WTC11 (cell line): ENCODE data around the gene LDAF1. TPM values are rescaled to one million over a fixed set of nuclear protein-coding genes. Genes with fewer than 3 reads are reported as not detected.

ENCODE experiments used
- ATAC-seq: fragments of 200-7000 bp; cut with Tn5 transposase; 2 replicates; pipeline ENCODE4 v1.10.0; 2021; ENCODE audit warnings: mild to moderate bottlenecking, moderate library complexity
- CTCF ChIA-PET: fragments of 300-600 bp; sonication (Branson Sonifier 250); formaldehyde crosslinking; loops from one replicate; lab custom pipeline; 2021; ENCODE audit warnings: antibody characterized with exemption; lab: Charles Lee
- POLR2A ChIA-PET: fragments of 350-600 bp; sonication (Branson Sonifier 250); formaldehyde crosslinking; loops from one replicate; lab custom pipeline; 2021; ENCODE audit warnings: antibody characterized with exemption; lab: Charles Lee
- DNase-seq: peaks from one replicate; pipeline ENCODE4 v3.0.0; 2021; ENCODE audit warnings: low spot score
- H3K27ac Mint-ChIP-seq: 2 replicates; pipeline ENCODE4 v1.8.0; 2021; ENCODE audit warnings: mixed read lengths
- H3K27me3 Mint-ChIP-seq: 2 replicates; pipeline ENCODE4 v1.8.0; 2021; ENCODE audit warnings: low read depth, mild to moderate bottlenecking, moderate library complexity, mixed read lengths
- H3K36me3 Mint-ChIP-seq: 2 replicates; pipeline ENCODE4 v1.8.0; 2021; ENCODE audit warnings: mixed read lengths
- H3K4me1 Mint-ChIP-seq: 2 replicates; pipeline ENCODE4 v1.8.0; 2022; ENCODE audit warnings: mixed read lengths
- H3K4me3 Mint-ChIP-seq: 2 replicates; pipeline ENCODE4 v1.8.0; 2021; ENCODE audit warnings: mild to moderate bottlenecking, moderate library complexity, mixed read lengths
- H3K9me3 Mint-ChIP-seq: 2 replicates; pipeline ENCODE4 v1.8.0; 2021; ENCODE audit warnings: mixed read lengths
- ATF2 ChIP-seq: sonication (generic); formaldehyde crosslinking; IDR thresholded peaks from 2 replicates; pipeline ENCODE4 v1.8.1; 2022; ENCODE audit warnings: low read depth, missing genetic modification reagents, borderline replicate concordance
- CBFB ChIP-seq: sonication (generic); formaldehyde crosslinking; IDR thresholded peaks from 2 replicates; pipeline ENCODE4 v1.8.1; 2022; ENCODE audit warnings: mild to moderate bottlenecking, low read depth, missing genetic modification reagents
- CREM ChIP-seq: sonication (generic); formaldehyde crosslinking; IDR thresholded peaks from 2 replicates; pipeline ENCODE4 v1.8.1; 2022; ENCODE audit warnings: mild to moderate bottlenecking, missing genetic modification reagents, moderate library complexity
- FOXK1 ChIP-seq: sonication (generic); formaldehyde crosslinking; IDR thresholded peaks from 2 replicates; pipeline ENCODE4 v1.8.0; 2022; ENCODE audit warnings: mild to moderate bottlenecking, moderate library complexity, missing genetic modification reagents
- GABPB1 ChIP-seq: sonication (generic); formaldehyde crosslinking; IDR thresholded peaks from 2 replicates; pipeline ENCODE4 v1.8.1; 2023; ENCODE audit warnings: mild to moderate bottlenecking, missing genetic modification reagents
- IRF2 ChIP-seq: sonication (generic); formaldehyde crosslinking; IDR thresholded peaks from 2 replicates; pipeline ENCODE4 v1.8.0; 2022; ENCODE audit warnings: low read depth, missing genetic modification reagents, borderline replicate concordance
- MXD4 ChIP-seq: fragments of 250-450 bp; sonication (Bioruptor Pico); IDR thresholded peaks from 2 replicates; pipeline ENCODE4 v1.8.0; 2021; ENCODE audit warnings: mild to moderate bottlenecking, moderate library complexity, borderline replicate concordance
- NFYB ChIP-seq: sonication (generic); formaldehyde crosslinking; conservative IDR thresholded peaks from 2 replicates; pipeline ENCODE4 v1.8.0; 2022; ENCODE audit warnings: low read depth, missing genetic modification reagents
- NR1H2 ChIP-seq: sonication (generic); formaldehyde crosslinking; IDR thresholded peaks from 2 replicates; pipeline ENCODE4 v1.9.0; 2021; ENCODE audit warnings: mild to moderate bottlenecking, moderate library complexity, missing genetic modification reagents
- PRRX2 ChIP-seq: fragments of 250-450 bp; sonication (Bioruptor Pico); IDR thresholded peaks from 2 replicates; pipeline ENCODE4 v1.8.0; 2021; ENCODE audit warnings: mild to moderate bottlenecking
- SMAD3 ChIP-seq: sonication (generic); formaldehyde crosslinking; IDR thresholded peaks from 2 replicates; pipeline ENCODE4 v1.8.0; 2022; ENCODE audit warnings: missing genetic modification reagents, mild to moderate bottlenecking, borderline replicate concordance
- USF2 ChIP-seq: sonication (generic); formaldehyde crosslinking; IDR thresholded peaks from 2 replicates; pipeline ENCODE4 v1.8.1; 2023; ENCODE audit warnings: mild to moderate bottlenecking, missing genetic modification reagents, moderate library complexity
- ZNF317 ChIP-seq: sonication (generic); formaldehyde crosslinking; IDR thresholded peaks from 2 replicates; pipeline ENCODE4 v1.8.1; 2023; ENCODE audit warnings: low read depth, mild to moderate bottlenecking, moderate library complexity, missing genetic modification reagents, borderline replicate concordance
- ZNF423 ChIP-seq: fragments of 250-450 bp; sonication (Bioruptor Pico); IDR thresholded peaks from 2 replicates; pipeline ENCODE4 v2.1.2; 2022; ENCODE audit warnings: mild to moderate bottlenecking, moderate library complexity
- ZNF671 ChIP-seq: fragments of 250-450 bp; sonication (Bioruptor Pico); IDR thresholded peaks from 2 replicates; pipeline ENCODE4 v1.8.0; 2021; ENCODE audit warnings: mild to moderate bottlenecking
- total RNA-seq: library from RNA; stranded (reverse); gene quantifications from 3 replicates; pipeline ENCODE4 v1.2.3, GENCODE V29; 2021
- TF ChIP-seq, protein P1 (sequence below): fragments of 200-600 bp; IDR thresholded peaks from 2 replicates; pipeline ENCODE4 v1.8.0; 2022; ENCODE audit warnings: antibody characterized with exemption
- TF ChIP-seq, protein P2 (sequence below): fragments of 250-450 bp; sonication (Bioruptor Pico); IDR thresholded peaks from 2 replicates; pipeline ENCODE4 v1.9.0; 2021; ENCODE audit warnings: mild to moderate bottlenecking
- TF ChIP-seq, protein P3 (sequence below): sonication (generic); formaldehyde crosslinking; IDR thresholded peaks from 2 replicates; pipeline ENCODE4 v1.8.0; 2023; ENCODE audit warnings: missing genetic modification reagents, mild to moderate bottlenecking, borderline replicate concordance

The LDAF1 gene
- total RNA-seq, 1 experiment from 2014 or later = 42.8 TPM

DNA sequence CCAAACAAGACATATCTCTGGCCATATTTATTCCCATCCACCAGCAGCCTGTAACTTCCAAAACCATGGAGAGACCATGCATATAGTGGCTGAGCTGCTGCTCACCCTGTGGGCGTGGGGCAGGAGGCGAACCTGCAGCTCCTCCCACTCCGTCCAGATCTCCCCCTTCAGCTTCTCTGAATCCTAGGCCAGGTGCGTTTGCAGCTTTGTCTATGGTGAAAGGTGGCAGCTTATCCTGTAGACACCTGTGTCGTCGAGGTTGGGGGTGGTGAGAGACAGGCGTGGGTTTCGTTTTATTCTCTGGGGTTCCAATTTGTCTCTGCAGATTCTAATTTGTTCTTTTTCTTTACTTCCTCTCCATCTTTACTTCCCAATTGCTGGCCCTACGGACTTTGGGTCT, 65.3 kb downstream of the LDAF1 start (continued):
- no peak for TF ChIP-seq CREM (CRISPR knock-in tag)
- no peak for TF ChIP-seq GABPB1 (CRISPR knock-in tag)

GRCh38 chr16:21224800-21225199, 66.3 kb downstream of the LDAF1 start:
- TF ChIP-seq SMAD3 = no peak
- TF ChIP-seq, protein P1, sequence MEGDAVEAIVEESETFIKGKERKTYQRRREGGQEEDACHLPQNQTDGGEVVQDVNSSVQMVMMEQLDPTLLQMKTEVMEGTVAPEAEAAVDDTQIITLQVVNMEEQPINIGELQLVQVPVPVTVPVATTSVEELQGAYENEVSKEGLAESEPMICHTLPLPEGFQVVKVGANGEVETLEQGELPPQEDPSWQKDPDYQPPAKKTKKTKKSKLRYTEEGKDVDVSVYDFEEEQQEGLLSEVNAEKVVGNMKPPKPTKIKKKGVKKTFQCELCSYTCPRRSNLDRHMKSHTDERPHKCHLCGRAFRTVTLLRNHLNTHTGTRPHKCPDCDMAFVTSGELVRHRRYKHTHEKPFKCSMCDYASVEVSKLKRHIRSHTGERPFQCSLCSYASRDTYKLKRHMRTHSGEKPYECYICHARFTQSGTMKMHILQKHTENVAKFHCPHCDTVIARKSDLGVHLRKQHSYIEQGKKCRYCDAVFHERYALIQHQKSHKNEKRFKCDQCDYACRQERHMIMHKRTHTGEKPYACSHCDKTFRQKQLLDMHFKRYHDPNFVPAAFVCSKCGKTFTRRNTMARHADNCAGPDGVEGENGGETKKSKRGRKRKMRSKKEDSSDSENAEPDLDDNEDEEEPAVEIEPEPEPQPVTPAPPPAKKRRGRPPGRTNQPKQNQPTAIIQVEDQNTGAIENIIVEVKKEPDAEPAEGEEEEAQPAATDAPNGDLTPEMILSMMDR = no peak
- no peak for TF ChIP-seq IRF2 (CRISPR knock-in tag)
- TF ChIP-seq ZNF671 = no peak
- TF ChIP-seq ZNF317 (CRISPR knock-in tag) = no peak
- no peak for TF ChIP-seq FOXK1
- no peak for TF ChIP-seq CBFB (CRISPR knock-in tag)
- no peak for TF ChIP-seq ZNF423 (CRISPR knock-in tag)
- TF ChIP-seq USF2 = no peak
- TF ChIP-seq ATF2 (CRISPR knock-in tag) = no peak
- no peak for TF ChIP-seq NFYB (CRISPR knock-in tag)
- no peak for TF ChIP-seq MXD4 (CRISPR knock-in tag)
- TF ChIP-seq, protein P2, sequence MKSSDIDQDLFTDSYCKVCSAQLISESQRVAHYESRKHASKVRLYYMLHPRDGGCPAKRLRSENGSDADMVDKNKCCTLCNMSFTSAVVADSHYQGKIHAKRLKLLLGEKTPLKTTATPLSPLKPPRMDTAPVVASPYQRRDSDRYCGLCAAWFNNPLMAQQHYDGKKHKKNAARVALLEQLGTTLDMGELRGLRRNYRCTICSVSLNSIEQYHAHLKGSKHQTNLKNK (CRISPR knock-in tag) = no peak
- TF ChIP-seq, protein P3, sequence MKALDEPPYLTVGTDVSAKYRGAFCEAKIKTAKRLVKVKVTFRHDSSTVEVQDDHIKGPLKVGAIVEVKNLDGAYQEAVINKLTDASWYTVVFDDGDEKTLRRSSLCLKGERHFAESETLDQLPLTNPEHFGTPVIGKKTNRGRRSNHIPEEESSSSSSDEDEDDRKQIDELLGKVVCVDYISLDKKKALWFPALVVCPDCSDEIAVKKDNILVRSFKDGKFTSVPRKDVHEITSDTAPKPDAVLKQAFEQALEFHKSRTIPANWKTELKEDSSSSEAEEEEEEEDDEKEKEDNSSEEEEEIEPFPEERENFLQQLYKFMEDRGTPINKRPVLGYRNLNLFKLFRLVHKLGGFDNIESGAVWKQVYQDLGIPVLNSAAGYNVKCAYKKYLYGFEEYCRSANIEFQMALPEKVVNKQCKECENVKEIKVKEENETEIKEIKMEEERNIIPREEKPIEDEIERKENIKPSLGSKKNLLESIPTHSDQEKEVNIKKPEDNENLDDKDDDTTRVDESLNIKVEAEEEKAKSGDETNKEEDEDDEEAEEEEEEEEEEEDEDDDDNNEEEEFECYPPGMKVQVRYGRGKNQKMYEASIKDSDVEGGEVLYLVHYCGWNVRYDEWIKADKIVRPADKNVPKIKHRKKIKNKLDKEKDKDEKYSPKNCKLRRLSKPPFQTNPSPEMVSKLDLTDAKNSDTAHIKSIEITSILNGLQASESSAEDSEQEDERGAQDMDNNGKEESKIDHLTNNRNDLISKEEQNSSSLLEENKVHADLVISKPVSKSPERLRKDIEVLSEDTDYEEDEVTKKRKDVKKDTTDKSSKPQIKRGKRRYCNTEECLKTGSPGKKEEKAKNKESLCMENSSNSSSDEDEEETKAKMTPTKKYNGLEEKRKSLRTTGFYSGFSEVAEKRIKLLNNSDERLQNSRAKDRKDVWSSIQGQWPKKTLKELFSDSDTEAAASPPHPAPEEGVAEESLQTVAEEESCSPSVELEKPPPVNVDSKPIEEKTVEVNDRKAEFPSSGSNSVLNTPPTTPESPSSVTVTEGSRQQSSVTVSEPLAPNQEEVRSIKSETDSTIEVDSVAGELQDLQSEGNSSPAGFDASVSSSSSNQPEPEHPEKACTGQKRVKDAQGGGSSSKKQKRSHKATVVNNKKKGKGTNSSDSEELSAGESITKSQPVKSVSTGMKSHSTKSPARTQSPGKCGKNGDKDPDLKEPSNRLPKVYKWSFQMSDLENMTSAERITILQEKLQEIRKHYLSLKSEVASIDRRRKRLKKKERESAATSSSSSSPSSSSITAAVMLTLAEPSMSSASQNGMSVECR = no peak
- no peak for TF ChIP-seq NR1H2 (CRISPR knock-in tag)
- no peak for TF ChIP-seq PRRX2 (CRISPR knock-in tag)
- Mint-ChIP-seq H3K36me3 (peaks cover 4% of the 10 kb centered on the region), H3K9me3 (peaks cover 5% of the 10 kb centered on the region), H3K27me3 (peaks cover 24% of the 10 kb centered on the region), H3K4me1 (peaks cover 56% of the 10 kb centered on the region), H3K4me3 (no peak overlapping the region), H3K27ac (no peak overlapping the region)
- DNase-seq = no peak
- POLR2A ChIA-PET = no interaction called here
- ATAC-seq = no peak
- CTCF ChIA-PET = no interaction called here
